Spleen (tissue), 11 donors: ENCODE results near the gene SDK1. TPM values are rescaled to one million over a fixed set of nuclear protein-coding genes. Genes with fewer than 3 reads are reported as not detected.

Experiments
- DNase-seq: peaks from one replicate; pipeline ENCODE4 v3.0.0-alpha.2; 2020
- H3K27ac ChIP-seq, 8 donors: fragments of 200-600 bp; sonication (generic) in 7 of 8; 1 replicate in 4 of 8; 2 replicates in 4 of 8; pipeline versions ENCODE4 v1.5.0 to v1.8.0; 2016 to 2021; ENCODE audit warnings: inconsistent platforms in 4 of 8, mild to moderate bottlenecking in 4 of 8, moderate library complexity in 1 of 8
- H3K27me3 ChIP-seq, 7 donors: fragments of 200-600 bp; sonication (generic) in 6 of 7; replicated peaks in 1 of 7; 1 replicate in 4 of 7; 2 replicates in 3 of 7; pipeline versions ENCODE4 v1.5.0 to v1.8.0; 2016 to 2021; ENCODE audit warnings: inconsistent platforms in 3 of 7, mild to moderate bottlenecking in 1 of 7
- H3K36me3 ChIP-seq, 6 donors: fragments of 200-600 bp; sonication (generic) in 5 of 6; 1 replicate in 4 of 6; 2 replicates in 2 of 6; pipeline versions ENCODE4 v1.5.0 to v1.8.0; 2016 to 2021; ENCODE audit warnings: inconsistent platforms in 2 of 6
- H3K4me1 ChIP-seq, 6 donors: fragments of 200-600 bp; sonication (generic) in 5 of 6; 1 replicate in 3 of 6; 2 replicates in 3 of 6; pipeline versions ENCODE4 v1.5.0 to v1.8.0; 2016 to 2021; ENCODE audit warnings: inconsistent platforms in 3 of 6
- H3K4me3 ChIP-seq, 8 donors: fragments of 200-600 bp; sonication (generic) in 7 of 8; 1 replicate in 4 of 8; 2 replicates in 4 of 8; pipeline versions ENCODE4 v1.5.0 to v1.8.0; 2016 to 2021; ENCODE audit warnings: inconsistent platforms in 4 of 8, mild to moderate bottlenecking in 4 of 8, moderate library complexity in 2 of 8
- H3K9me3 ChIP-seq, 8 donors: fragments of 200-600 bp; sonication (generic) in 7 of 8; 1 replicate in 4 of 8; 2 replicates in 4 of 8; pipeline versions ENCODE4 v1.5.0 to v1.8.0; 2016 to 2021; ENCODE audit warnings: inconsistent platforms in 4 of 8
- CTCF ChIP-seq, 11 experiments: fragments of 200-600 bp in 7 of 11; fragments of 450-650 bp in 4 of 11; sonication (generic) in 4 of 11; IDR thresholded peaks in 8 of 11; conservative IDR thresholded peaks in 3 of 11; 1 replicate in 7 of 11; 2 replicates in 4 of 11; pipeline versions ENCODE4 v1.4.0 to v1.8.0; 2016 to 2021; ENCODE audit warnings: antibody characterized with exemption in 11 of 11, inconsistent platforms in 4 of 11, mild to moderate bottlenecking in 1 of 11
- POLR2A ChIP-seq, 3 donors: fragments of 450-650 bp; IDR thresholded peaks; one replicate each; pipeline ENCODE4 v1.5.1; 2017; ENCODE audit warnings: antibody characterized with exemption in 3 of 3, mild to moderate bottlenecking in 1 of 3
- POLR2AphosphoS5 ChIP-seq, 3 donors: sonication (generic); formaldehyde crosslinking; IDR thresholded peaks; one replicate each; pipeline ENCODE4 v1.5.1; 2017; ENCODE audit warnings: antibody characterized with exemption in 3 of 3
- WGBS, 5 donors: extraction: QIAGEN DNeasy Blood & Tissue Kit in 3 of 5; methylation state at CpG; one replicate each; pipeline versions ENCODE4 v1.1.5 to v1.1.7; 2013 to 2018; 5-methylcytosine and 5-hydroxymethylcytosine counted together
- intact Hi-C: fragments of 100-400 bp; cut with DNase I; formaldehyde crosslinking; loops from one replicate; pipeline ENCODE4 v1.15.0; 2023; ENCODE audit warnings: low total_unique reads
- polyA plus RNA-seq, 3 donors: library from polyadenylated mRNA; stranded (reverse); fragments of 200-250 nt; gene quantifications; one replicate each; pipeline ENCODE4 v1.2.1, GENCODE V29; 2013
- total RNA-seq, 7 donors: library from RNA; depleted of rRNA in 3 of 7; stranded (reverse); fragments of >200 nt in 3 of 7; fragmentation: NEBNext Ultra II Directional in 4 of 7; extraction: Animal tissue kit (Norgen Biotek cat#: 25700) in 4 of 7; gene quantifications; one replicate each; pipeline versions ENCODE4 v1.1.0 to v1.2.1, GENCODE V29; 2016 to 2021
- donor health status: healthy with polysubstance abuse.
- donor health status: DM: no; HTN: no; CAD: no; lungs with moderate emphysema.
- donor health status: DM: no; HTN: no; CAD: no.
- donor health status: Bipolar disorder and iron deficiency.
- donor health status: healthy.
- donor health status: DM: no; HTN: no; CAD: no.
- donor health status: DM: yes; HTN: yes; CAD: no.

Gene SDK1
- total and polyA plus RNA-seq, 10 donors, result 3.2 to 54.1 (median 35.1) TPM

GRCh38 chr7:3274131-3274530, 26.9 kb upstream of the SDK1 start:
- 81 to 94% (median 89%) methylated on average over 1 of the region's 1 CpG for WGBS, 5 donors
- DNase-seq, result no peak
- Histone ChIP-seq H3K36me3 (no peaks in the 10 kb centered on the region), H3K27me3 (no peaks in the 10 kb centered on the region), H3K4me3 (no peak overlapping the region), H3K27ac (no peak overlapping the region), H3K9me3 (peaks cover 0 to 6% (median 0%) of the 10 kb centered on the region in 8 donors), H3K4me1 (no peaks in the 10 kb centered on the region)
- intact Hi-C loops, result no loop called here
- no peak for TF ChIP-seq CTCF (IDR thresholded peaks at IDR 0.05 in 8 of 11, conservative IDR thresholded peaks at IDR 0.05 in 3 of 11)
- no peak for TF ChIP-seq POLR2A (IDR thresholded peaks at IDR 0.05)
- no peak for TF ChIP-seq POLR2AphosphoS5 (IDR thresholded peaks at IDR 0.05)

GRCh38 chr7:3277604-3278572, 23.2 kb upstream of the SDK1 start:
- no peaks in the 10 kb centered on the region for H3K27me3 ChIP-seq
- intact Hi-C loops, result no loop called here
- no peaks in the 10 kb centered on the region for H3K4me1 ChIP-seq
- DNase-seq, result no peak
- no peaks in the 10 kb centered on the region for H3K36me3 ChIP-seq
- peaks cover 0 to 6% (median 0%) of the 10 kb centered on the region in 8 donors for H3K9me3 ChIP-seq
- 64 to 75% (median 72%) methylated on average over 4 of the region's 4 CpGs for WGBS, 5 donors
- H3K27ac ChIP-seq, result no peak overlapping the region
- TF ChIP-seq POLR2A (IDR thresholded peaks at IDR 0.05), result no peak
- TF ChIP-seq CTCF (IDR thresholded peaks at IDR 0.05 in 8 of 11, conservative IDR thresholded peaks at IDR 0.05 in 3 of 11), result no peak
- no peak for TF ChIP-seq POLR2AphosphoS5 (IDR thresholded peaks at IDR 0.05)
- H3K4me3 ChIP-seq, result no peak overlapping the region

GRCh38 chr7:3279147-3279818, 21.8 kb upstream of the SDK1 start:
- Histone ChIP-seq H3K27me3 (no peaks in the 10 kb centered on the region), H3K27ac (no peak overlapping the region), H3K36me3 (no peaks in the 10 kb centered on the region), H3K4me1 (no peaks in the 10 kb centered on the region), H3K9me3 (peaks cover 0 to 6% (median 0%) of the 10 kb centered on the region in 8 donors), H3K4me3 (no peak overlapping the region)
- intact Hi-C loops, result no loop called here
- no peak for TF ChIP-seq CTCF (IDR thresholded peaks at IDR 0.05 in 8 of 11, conservative IDR thresholded peaks at IDR 0.05 in 3 of 11)
- TF ChIP-seq POLR2A (IDR thresholded peaks at IDR 0.05), result no peak
- WGBS, 5 donors, result 76 to 88% (median 83%) methylated on average over 3 of the region's 3 CpGs
- no peak for DNase-seq

- H3K4me1 ChIP-seq, result no peaks in the 10 kb centered on the region
- H3K36me3 ChIP-seq, result no peaks in the 10 kb centered on the region
- TF ChIP-seq POLR2A (IDR thresholded peaks at IDR 0.05), result no peak
- TF ChIP-seq POLR2AphosphoS5 (IDR thresholded peaks at IDR 0.05), result no peak
- no peak for TF ChIP-seq CTCF (IDR thresholded peaks at IDR 0.05 in 8 of 11, conservative IDR thresholded peaks at IDR 0.05 in 3 of 11)
- peaks cover 0 to 6% (median 0%) of the 10 kb centered on the region in 8 donors for H3K9me3 ChIP-seq
- intact Hi-C loops, result no loop called here
- 82 to 91% (median 86%) methylated on average over 3 of the region's 3 CpGs for WGBS, 5 donors
- H3K27me3 ChIP-seq, result no peaks in the 10 kb centered on the region
- H3K4me3 ChIP-seq, result no peak overlapping the region
- no peak for DNase-seq
- H3K27ac ChIP-seq, result no peak overlapping the region
Observed at GRCh38 chr7:3280445-3280844, 20.6 kb upstream of the SDK1 start.
